ENCODE results near the gene NSF.

DNA sequence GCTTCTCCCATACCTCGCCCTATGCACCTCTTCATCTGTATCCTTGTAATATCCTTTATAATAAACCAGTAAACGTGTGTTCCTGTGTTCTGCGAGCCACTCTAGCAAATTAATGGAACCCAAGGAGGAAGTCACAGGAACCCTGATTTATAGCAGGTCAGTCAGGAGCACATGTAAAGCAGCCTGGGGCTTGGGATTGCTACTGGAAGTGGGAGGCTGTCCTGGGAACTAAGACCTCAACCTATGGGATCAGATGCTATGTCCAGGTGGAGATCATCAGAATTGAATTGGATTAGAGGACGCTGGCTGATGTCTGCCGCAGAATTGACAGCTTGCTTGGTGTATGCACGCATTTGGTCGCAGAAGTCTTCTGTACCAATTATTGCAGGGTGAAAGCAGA lies 212.3 kb downstream of the NSF start:
- TF ChIP-seq, protein P1, sequence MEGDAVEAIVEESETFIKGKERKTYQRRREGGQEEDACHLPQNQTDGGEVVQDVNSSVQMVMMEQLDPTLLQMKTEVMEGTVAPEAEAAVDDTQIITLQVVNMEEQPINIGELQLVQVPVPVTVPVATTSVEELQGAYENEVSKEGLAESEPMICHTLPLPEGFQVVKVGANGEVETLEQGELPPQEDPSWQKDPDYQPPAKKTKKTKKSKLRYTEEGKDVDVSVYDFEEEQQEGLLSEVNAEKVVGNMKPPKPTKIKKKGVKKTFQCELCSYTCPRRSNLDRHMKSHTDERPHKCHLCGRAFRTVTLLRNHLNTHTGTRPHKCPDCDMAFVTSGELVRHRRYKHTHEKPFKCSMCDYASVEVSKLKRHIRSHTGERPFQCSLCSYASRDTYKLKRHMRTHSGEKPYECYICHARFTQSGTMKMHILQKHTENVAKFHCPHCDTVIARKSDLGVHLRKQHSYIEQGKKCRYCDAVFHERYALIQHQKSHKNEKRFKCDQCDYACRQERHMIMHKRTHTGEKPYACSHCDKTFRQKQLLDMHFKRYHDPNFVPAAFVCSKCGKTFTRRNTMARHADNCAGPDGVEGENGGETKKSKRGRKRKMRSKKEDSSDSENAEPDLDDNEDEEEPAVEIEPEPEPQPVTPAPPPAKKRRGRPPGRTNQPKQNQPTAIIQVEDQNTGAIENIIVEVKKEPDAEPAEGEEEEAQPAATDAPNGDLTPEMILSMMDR (IDR thresholded peaks at IDR 0.05): no peak
- TF ChIP-seq POLR2AphosphoS5 (IDR thresholded peaks at IDR 0.05; ENCODE audit: insufficient read depth in 1 of 2, low read depth in 1 of 2): no peak
